ENCODE measurements around the gene RAPGEF1.
A peak's percentile ranks its signal among the peaks of the same experiment; 100 is the strongest.
"Not testable (repeated sequence)": the region's sequence is repeated elsewhere in the genome, so short reads cannot be mapped to it uniquely, and the experiment has no call there.

The RAPGEF1 gene

DNA sequence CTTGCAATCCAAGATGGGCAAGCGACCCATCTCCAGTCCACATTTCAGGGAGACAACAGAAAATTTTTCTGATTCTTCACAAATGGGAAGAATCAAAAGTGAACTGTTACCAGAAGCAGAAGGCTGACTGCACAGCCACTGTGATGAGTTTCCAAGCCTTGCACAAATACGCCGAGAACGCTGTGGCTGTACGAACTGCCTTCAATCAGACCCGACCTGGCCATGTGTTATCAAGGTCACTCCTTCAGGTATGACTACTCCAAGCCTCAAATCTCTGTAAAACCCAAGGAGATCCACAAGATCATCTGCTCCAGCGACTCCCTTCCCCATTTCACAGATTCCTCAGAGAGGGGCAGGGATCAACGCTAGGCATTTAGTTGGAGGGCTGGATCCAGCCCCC, 26.9 kb downstream of the RAPGEF1 start:
- Histone ChIP-seq H3K4me3 (ENCODE audit: low read length) (no peak overlapping the region), H3K9ac (ENCODE audit: low read length) (no peak overlapping the region)

DNA sequence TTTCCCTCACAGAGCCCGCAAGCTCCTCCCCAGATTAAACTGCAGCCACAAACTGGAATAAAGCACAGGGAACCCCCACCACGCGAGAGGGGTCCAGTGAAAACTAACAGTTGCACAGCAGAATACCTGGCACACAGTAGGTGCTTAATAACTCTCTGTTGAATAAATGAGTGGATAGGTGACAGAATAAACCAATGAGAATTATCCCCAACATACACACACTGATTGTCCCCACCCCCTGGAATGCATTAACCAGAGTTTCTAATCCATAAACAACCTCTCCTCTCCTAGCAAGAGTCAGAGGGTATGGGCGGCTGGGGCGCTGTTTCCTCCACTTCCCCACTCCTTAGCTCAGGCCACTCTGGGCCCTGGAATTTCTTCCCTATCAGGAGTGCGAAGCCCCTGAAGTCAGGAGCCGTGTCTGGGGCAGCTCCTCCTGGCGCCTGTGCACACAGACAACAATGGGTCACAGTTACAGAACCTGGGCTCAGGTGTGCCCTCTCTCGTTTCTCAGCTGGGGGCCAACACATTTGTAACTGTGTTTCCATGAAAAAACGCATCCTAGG, 27.6 kb downstream of the RAPGEF1 start:
- H3K9ac ChIP-seq (ENCODE audit: low read length) = no peak overlapping the region
- no peaks in the 10 kb centered on the region for H3K9me3 ChIP-seq (ENCODE audit: control insufficient read depth, low read length)
- peaks cover 61% of the 10 kb centered on the region for H3K4me1 ChIP-seq (ENCODE audit: control insufficient read depth, insufficient read depth, low read length)
- DNase-seq (ENCODE audit: low read depth) = no peak
- H3K4me3 ChIP-seq (ENCODE audit: low read length) = no peak overlapping the region
- H3K27me3 ChIP-seq (replicated peaks; ENCODE audit: control insufficient read depth, insufficient read depth, low read length) = no peaks in the 10 kb centered on the region
- no peaks in the 10 kb centered on the region for H3K36me3 ChIP-seq (ENCODE audit: control insufficient read depth, insufficient read depth, low read length, severe bottlenecking)

More for the DNA sequence above, 26.9 kb downstream of the RAPGEF1 start:
- Histone ChIP-seq H3K27me3 (replicated peaks; ENCODE audit: control insufficient read depth, insufficient read depth, low read length) (no peaks in the 10 kb centered on the region), H3K36me3 (ENCODE audit: control insufficient read depth, insufficient read depth, low read length, severe bottlenecking) (no peaks in the 10 kb centered on the region), H3K9me3 (ENCODE audit: control insufficient read depth, low read length) (no peaks in the 10 kb centered on the region), H3K4me1 (ENCODE audit: control insufficient read depth, insufficient read depth, low read length) (peaks cover 53% of the 10 kb centered on the region)
- no peak for DNase-seq (ENCODE audit: low read depth)

DNA sequence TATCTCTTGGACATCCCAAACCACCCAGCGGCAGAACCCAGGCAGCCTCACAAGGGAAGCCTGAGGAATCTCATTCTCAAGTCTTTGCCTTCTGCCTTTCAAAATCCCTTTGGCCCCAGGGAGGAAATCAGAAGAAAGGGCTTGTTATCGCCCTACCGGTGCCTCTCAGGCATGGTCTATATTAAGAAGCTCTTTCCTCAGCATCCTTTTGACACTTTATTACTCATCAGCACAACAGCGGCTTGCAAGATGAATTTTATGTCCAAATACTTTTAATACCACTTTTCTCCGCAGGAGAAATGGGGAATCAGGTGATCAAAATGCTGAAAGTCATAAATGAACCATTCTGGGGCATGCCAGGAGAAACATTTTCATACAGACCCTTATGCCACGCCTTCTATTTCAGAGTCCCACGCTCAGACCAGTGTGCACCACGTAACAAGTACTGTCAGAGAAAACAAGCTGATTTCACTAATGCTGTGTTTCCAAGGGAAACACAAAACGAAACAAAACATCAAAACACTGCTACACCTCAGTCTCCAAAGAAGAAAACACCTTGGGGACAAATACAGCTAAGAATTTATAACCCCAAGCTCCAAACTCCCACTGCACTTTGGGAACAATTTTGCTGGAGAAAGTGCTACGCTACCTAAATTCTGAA, 30.0 kb downstream of the RAPGEF1 start:
- Histone ChIP-seq H3K27me3 (replicated peaks; ENCODE audit: control insufficient read depth, insufficient read depth, low read length) (no peaks in the 10 kb centered on the region), H3K4me1 (ENCODE audit: control insufficient read depth, insufficient read depth, low read length) (peaks cover 68% of the 10 kb centered on the region), H3K9ac (ENCODE audit: low read length) (no peak overlapping the region), H3K9me3 (ENCODE audit: control insufficient read depth, low read length) (no peaks in the 10 kb centered on the region), H3K4me3 (ENCODE audit: low read length) (no peak overlapping the region), H3K36me3 (ENCODE audit: control insufficient read depth, insufficient read depth, low read length, severe bottlenecking) (no peaks in the 10 kb centered on the region)
- DNase-seq (ENCODE audit: low read depth) = no peak

DNA sequence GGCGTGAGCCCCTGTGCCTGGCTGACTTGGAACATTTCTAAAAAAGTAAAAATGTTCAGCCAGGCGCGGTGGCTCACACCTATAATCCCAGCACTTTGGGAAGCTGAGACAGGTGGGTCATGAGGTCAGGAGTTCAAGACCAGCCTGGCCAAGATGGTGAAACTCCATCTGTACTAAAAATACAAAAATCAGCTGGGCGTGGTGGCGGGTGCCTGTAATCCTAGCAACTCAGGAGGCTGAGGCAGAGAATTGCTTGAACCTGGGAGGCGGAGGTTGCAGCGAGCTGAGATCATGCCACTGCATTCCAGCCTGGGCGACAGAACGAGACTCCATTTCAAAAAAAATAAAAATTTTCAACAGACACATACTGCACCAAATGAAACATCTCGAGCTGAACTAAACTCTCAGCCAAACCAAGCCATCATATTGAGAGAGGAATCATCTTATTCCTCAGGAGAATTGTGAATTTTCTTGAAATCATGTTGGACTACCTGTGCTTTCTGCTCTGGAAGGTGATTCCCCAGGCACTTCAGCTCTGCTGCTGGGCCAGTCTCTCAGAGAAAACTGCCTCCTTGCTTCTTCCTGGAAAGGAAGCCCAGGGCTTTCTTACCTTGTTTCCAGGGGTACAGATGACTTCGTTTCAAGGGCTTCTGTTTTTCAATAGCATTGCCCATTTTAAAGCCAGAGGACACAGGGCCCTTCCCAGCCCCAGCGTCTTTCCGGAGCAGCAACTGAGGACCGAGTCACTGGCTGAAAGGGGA, 30.7 kb downstream of the RAPGEF1 start:
- DNase-seq (ENCODE audit: low read depth); H3K9me3 ChIP-seq (ENCODE audit: control insufficient read depth, low read length); H3K36me3 ChIP-seq (ENCODE audit: control insufficient read depth, insufficient read depth, low read length, severe bottlenecking); H3K9ac ChIP-seq (ENCODE audit: low read length); H3K4me3 ChIP-seq (ENCODE audit: low read length); H3K27me3 ChIP-seq (replicated peaks; ENCODE audit: control insufficient read depth, insufficient read depth, low read length): not testable (repeated sequence)
- peaks cover 68% of the 10 kb centered on the region for H3K4me1 ChIP-seq (ENCODE audit: control insufficient read depth, insufficient read depth, low read length)

DNA sequence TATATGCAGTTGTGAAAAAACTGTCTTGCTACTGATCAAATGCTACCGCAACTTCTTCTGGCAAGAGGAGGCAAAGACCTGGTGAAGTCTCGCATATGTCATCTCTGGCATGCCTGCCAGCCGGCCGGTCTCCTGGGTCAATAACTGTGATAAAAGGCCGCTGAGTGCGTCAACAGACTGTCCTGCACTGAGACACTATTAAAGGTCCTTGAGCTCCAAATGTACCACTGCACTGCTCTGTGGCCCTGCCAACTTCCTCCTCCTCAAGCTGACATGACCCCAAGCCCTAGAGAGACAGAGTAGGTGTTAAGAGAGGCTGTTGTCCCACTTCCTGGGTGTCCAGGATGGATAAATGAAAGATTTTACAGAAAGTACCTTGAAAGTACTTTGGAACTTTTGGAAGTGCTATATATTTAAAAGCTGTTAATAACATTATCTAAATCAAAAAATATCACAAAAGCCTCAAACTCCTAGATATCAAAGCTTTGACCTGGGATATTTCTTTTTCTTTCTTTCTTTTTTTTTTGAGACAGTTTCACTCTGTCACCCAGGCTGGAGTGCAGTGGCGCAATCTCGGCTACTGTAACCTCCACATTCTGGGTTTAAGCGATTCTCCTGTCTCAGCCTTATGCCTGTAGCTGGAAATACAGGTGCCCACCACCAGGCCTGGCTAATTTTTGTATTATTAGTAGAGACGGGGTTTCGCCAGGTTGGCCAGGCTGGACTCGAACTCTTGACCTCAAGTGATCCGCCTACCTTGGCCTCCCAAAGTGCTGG, 31.5 kb downstream of the RAPGEF1 start:
- Histone ChIP-seq H3K36me3 (ENCODE audit: control insufficient read depth, insufficient read depth, low read length, severe bottlenecking) (no peaks in the 10 kb centered on the region), H3K27me3 (replicated peaks; ENCODE audit: control insufficient read depth, insufficient read depth, low read length) (no peaks in the 10 kb centered on the region), H3K9me3 (ENCODE audit: control insufficient read depth, low read length) (no peaks in the 10 kb centered on the region), H3K4me1 (ENCODE audit: control insufficient read depth, insufficient read depth, low read length) (peaks cover 68% of the 10 kb centered on the region), H3K4me3 (ENCODE audit: low read length) (peak overlapping the region; percentile 58), H3K9ac (ENCODE audit: low read length) (peak overlapping the region; percentile 71)
- DNase-seq (ENCODE audit: low read depth) = no peak

DNA sequence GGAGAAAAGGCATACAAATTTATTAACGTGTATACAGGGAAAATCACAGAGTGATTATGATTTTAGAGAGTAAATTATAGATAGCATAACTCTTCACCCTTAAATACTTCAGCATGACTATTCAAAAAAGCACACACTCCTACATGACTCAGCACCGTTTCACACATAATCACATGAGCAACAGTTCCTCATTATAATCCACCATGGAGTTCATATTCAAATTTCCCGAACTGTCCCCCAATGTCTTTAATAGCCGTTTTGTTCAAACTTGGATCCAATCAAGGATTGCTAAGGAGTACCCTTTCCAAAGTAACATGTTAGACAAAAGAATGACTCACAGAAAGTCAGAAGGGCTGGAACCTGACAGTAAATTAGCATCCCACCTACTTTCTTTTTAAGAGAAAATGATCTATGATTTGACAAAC, 32.1 kb downstream of the RAPGEF1 start:
- no peaks in the 10 kb centered on the region for H3K9me3 ChIP-seq (ENCODE audit: control insufficient read depth, low read length)
- H3K9ac ChIP-seq (ENCODE audit: low read length) = peak overlapping the region; percentile 71
- no peaks in the 10 kb centered on the region for H3K27me3 ChIP-seq (replicated peaks; ENCODE audit: control insufficient read depth, insufficient read depth, low read length)
- no peaks in the 10 kb centered on the region for H3K36me3 ChIP-seq (ENCODE audit: control insufficient read depth, insufficient read depth, low read length, severe bottlenecking)
- H3K4me3 ChIP-seq (ENCODE audit: low read length) = peak overlapping the region; percentile 58
- peak; percentile 65 for DNase-seq (ENCODE audit: low read depth)
- H3K4me1 ChIP-seq (ENCODE audit: control insufficient read depth, insufficient read depth, low read length) = peaks cover 63% of the 10 kb centered on the region

DNA sequence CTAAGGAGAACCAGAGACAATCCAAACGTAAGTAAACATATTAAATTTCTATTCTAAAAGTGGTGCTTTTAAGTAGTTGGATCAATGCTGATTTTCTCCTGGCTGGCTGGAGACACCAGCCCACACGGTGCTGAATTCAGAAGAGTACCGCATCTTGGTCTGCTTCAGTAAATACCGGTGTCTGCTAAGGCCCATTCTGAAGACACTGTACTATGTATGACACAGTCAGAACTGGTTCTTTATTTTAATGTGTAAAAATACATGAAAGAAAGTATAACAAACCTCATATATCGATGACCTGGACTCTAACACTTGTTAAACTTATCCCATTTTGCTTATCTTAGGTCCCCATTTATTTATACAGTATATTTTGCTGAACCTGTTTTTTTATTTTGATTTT, 32.8 kb downstream of the RAPGEF1 start:
- H3K36me3 ChIP-seq (ENCODE audit: control insufficient read depth, insufficient read depth, low read length, severe bottlenecking) = no peaks in the 10 kb centered on the region
- H3K9me3 ChIP-seq (ENCODE audit: control insufficient read depth, low read length) = no peaks in the 10 kb centered on the region
- no peak for DNase-seq (ENCODE audit: low read depth)
- H3K9ac ChIP-seq (ENCODE audit: low read length) = peak overlapping the region; percentile 49
- peaks cover 63% of the 10 kb centered on the region for H3K4me1 ChIP-seq (ENCODE audit: control insufficient read depth, insufficient read depth, low read length)
- peak overlapping the region; percentile 58 for H3K4me3 ChIP-seq (ENCODE audit: low read length)
- H3K27me3 ChIP-seq (replicated peaks; ENCODE audit: control insufficient read depth, insufficient read depth, low read length) = no peaks in the 10 kb centered on the region

DNA sequence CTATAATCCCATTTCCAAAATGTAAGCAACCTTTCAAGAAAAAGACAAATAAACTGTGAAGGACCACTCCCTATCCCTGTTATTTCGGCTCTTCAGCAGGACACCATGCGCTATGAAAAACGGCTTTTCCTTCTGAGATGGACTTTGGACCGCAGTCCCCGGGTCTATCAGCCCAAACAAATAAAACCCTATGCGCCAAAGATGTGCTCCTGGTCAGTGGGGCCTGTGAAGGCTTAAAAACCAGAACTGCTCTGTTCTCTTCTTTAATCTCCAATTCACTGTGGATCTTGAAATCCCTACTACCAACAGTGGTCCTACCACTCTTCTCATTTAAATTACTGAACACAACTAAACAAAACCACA, 33.3 kb downstream of the RAPGEF1 start:
- Histone ChIP-seq H3K27me3 (replicated peaks; ENCODE audit: control insufficient read depth, insufficient read depth, low read length) (no peaks in the 10 kb centered on the region), H3K4me1 (ENCODE audit: control insufficient read depth, insufficient read depth, low read length) (peaks cover 63% of the 10 kb centered on the region), H3K36me3 (ENCODE audit: control insufficient read depth, insufficient read depth, low read length, severe bottlenecking) (no peaks in the 10 kb centered on the region), H3K4me3 (ENCODE audit: low read length) (no peak overlapping the region), H3K9me3 (ENCODE audit: control insufficient read depth, low read length) (no peaks in the 10 kb centered on the region), H3K9ac (ENCODE audit: low read length) (no peak overlapping the region)
- DNase-seq (ENCODE audit: low read depth) = no peak

DNA sequence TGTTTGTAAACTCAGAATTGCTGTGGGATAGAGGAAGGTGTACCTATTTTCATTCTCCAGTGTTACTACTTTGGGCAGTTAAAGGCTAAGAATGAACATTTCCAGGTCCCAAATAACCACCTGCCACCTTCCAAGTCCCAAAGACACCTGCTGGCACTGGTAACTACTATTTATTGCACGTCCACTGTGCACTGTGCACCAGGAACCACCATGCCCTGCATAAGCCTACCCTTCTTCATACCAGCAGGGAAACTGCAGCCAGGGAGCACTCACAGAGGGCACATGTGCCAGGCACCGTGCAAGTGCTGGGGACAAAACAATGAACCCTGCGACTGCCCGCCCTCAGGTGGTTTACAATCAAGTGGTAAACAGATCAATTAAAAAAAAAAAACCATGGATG, 34.9 kb downstream of the RAPGEF1 start:
- Histone ChIP-seq H3K27me3 (replicated peaks; ENCODE audit: control insufficient read depth, insufficient read depth, low read length) (no peaks in the 10 kb centered on the region), H3K4me3 (ENCODE audit: low read length) (no peak overlapping the region), H3K9ac (ENCODE audit: low read length) (peak overlapping the region; percentile 49), H3K36me3 (ENCODE audit: control insufficient read depth, insufficient read depth, low read length, severe bottlenecking) (no peaks in the 10 kb centered on the region), H3K4me1 (ENCODE audit: control insufficient read depth, insufficient read depth, low read length) (peaks cover 62% of the 10 kb centered on the region), H3K9me3 (ENCODE audit: control insufficient read depth, low read length) (no peaks in the 10 kb centered on the region)
- no peak for DNase-seq (ENCODE audit: low read depth)

DNA sequence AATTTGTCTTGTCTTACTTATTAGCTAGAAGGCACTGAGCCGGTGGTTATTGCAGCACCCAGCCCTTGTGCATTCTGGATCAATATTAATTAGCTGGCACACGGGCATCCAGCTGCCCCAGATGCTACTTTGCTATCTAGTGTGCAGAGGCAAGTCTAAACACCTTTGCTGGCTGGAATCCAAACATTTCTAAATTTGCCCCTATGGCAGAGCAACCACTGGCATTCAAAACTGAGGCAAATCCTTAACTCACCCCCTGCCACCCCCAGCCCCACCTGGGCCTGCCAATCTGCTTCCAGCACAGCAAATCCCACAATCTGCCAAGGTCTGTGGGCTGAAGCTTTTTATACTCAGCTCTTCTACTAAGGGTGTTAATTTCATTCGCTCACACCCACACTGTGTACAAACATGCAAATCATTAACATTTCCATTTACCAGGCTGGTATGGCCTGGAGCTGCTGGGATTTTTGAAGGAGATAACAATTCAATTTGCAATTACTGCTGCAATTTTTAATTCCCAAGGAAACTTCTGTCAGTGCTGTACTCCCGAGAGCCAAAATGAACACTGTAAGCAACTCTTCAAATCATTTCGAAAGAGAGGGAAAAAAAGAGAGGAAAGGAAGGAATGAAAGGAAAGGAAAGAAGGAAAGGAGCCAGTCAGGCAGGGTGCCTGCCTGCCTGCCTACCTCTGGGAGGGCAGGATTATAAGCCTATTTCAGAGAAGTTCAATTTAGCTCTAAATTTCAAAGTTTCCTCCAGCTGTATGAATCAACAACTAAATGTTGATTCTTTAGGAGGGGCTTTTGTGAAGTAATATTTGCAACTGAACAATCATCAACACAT, 35.5 kb downstream of the RAPGEF1 start:
- no peaks in the 10 kb centered on the region for H3K27me3 ChIP-seq (replicated peaks; ENCODE audit: control insufficient read depth, insufficient read depth, low read length)
- H3K4me1 ChIP-seq (ENCODE audit: control insufficient read depth, insufficient read depth, low read length) = peaks cover 55% of the 10 kb centered on the region
- no peaks in the 10 kb centered on the region for H3K9me3 ChIP-seq (ENCODE audit: control insufficient read depth, low read length)
- no peaks in the 10 kb centered on the region for H3K36me3 ChIP-seq (ENCODE audit: control insufficient read depth, insufficient read depth, low read length, severe bottlenecking)
- H3K9ac ChIP-seq (ENCODE audit: low read length) = peak overlapping the region; percentile 49
- H3K4me3 ChIP-seq (ENCODE audit: low read length) = no peak overlapping the region
- no peak for DNase-seq (ENCODE audit: low read depth)
